Measurements from ENCODE around the gene EML6. TPM values are rescaled to one million over a fixed set of nuclear protein-coding genes. Genes with fewer than 3 reads are reported as not detected.

The EML6 gene
- total RNA-seq, 1 donor from 2014 or later = 1.6 TPM

GRCh38 chr2:54789878-54790277 is 66.4 kb downstream of the EML6 start:
- DNase-seq (ENCODE audit: low spot score) = no peak
- no peak for ATAC-seq

DNA sequence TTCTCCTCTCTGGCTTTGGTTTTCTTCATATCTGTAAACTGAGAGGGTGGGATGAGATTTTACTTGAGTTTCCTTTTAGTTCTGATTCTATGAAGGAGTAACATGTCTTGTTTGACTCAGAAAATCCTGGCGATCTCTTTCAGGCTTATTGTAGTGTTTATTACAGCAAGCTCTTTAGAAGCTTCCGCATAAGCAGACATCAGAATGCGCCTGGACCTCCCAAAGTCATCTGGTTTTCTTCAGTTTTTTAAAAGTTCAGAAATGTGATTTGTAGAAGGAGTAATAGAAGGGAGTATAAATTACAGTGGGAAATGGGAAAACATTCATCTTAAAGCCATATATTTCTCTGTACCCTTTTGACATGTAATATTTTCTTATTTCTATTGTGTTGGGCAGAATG is 68.4 kb downstream of the EML6 start:
- no peak for DNase-seq (ENCODE audit: low spot score)

DNA sequence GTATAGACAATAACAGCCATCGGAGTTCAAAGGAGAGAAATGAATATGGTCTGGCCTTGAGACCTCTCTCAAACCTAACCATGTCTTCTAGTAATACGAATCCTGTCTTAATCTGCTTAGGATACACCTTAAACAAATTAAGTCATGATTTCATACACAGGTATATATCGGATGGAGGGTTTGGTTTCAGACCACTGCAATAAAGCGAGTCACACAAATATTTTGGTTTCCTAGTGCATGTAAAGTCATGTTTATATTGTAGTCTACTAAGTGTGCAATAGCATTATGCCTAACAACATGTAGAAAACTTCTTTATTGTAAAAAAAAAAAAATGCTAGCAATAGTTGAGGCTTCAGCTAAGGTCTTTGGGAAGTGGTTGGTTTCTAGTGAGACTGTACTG is 73.8 kb downstream of the EML6 start:
- DNase-seq (ENCODE audit: low spot score) (no peak), ATAC-seq (no peak)

More for the DNA sequence above, 68.4 kb downstream of the EML6 start:
- ATAC-seq = no peak

- no peak for DNase-seq (ENCODE audit: low spot score)
- no peak for ATAC-seq
These were observed 77.9 kb downstream of the EML6 start for GRCh38 chr2:54801352-54801751.

DNA sequence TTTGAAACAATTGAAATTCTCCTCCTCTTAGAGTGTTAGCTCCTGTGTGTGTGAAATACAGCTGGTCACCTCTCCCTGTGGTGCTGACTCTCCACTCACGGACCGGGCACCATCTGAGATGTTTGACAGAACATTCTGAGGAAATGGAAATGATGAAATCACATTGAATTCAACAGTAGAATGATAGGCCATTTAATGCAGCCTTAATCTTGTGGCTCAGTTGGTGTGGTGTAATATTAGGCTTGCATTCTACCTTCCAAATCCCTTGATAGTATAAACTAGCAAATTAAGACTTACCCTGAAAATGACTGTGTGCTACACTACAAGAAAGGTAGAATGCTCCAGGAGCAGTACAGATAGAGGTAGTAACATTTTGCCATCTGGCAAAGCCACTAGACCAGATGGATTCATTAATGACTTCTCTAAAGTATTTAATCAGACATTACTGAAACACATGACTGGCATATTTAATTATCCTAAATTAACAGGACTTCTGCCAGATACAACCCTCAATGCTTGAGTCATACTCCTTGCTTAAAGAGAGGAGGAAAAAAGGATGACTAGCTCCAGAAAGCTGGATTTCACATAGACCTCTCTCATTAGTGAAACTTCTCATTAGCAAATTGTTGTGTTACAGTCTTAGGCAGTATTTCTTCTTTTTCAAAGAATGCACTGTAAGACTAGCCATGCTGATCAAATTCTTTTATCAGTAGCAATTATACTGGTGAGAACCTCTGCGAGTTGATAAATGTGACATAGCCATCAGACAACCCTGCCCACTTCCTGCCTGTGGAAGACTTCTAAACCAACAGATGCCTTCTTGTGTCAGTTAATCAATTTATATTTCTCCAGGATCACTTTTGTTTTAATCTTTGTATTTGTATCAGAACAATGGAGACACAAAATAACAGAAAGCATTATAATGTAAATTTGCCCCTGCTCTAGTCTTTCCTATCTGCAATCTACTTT is 80.6 kb downstream of the EML6 start:
- no peak for DNase-seq (ENCODE audit: low spot score)

DNA sequence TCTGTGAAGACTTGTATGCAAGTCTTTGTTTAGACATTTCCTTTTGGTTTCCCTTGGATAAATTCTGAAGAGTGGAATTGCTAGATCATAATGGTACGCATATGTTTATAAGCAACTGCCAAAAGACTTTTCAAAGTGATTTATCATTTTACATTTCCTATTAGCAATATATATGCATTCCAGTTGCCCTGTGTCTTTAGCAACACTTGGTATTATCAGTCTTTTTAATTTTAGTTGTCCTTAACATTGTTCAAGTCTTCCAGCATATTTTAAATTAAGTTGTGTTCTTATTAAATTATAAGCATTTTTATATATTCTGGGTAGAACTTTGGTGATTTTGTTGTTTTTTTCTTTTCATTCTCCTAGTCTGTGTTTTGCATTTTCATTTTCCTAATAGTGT is 81.8 kb downstream of the EML6 start:
- DNase-seq (ENCODE audit: low spot score) (no peak), ATAC-seq (no peak)

More for the DNA sequence above, 80.6 kb downstream of the EML6 start:
- no peak for ATAC-seq

DNA sequence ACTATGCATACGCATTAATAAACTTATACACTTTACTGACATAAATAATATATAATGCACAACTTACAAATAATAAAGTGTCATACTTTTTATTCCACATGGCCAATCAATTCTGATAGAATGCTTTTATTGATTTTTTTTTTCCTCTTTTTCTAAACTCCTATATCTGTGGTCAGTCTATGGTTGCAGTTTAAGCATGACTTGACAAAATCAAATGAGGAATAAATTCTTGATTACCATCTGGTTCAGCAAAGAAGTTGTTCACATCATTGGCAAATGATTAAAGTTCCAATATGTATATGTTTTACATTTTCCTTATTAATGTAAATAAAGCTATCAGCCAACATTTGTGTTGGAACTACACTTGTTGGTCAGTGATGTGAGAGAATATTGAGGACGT is 83.5 kb downstream of the EML6 start:
- DNase-seq (ENCODE audit: low spot score) (no peak), ATAC-seq (no peak)

- ATAC-seq (no peak), DNase-seq (ENCODE audit: low spot score) (no peak)
These were observed 85.2 kb downstream of the EML6 start for GRCh38 chr2:54808661-54809060.

GRCh38 chr2:54809819-54810218 is 86.4 kb downstream of the EML6 start:
- DNase-seq (ENCODE audit: low spot score) = no peak
- ATAC-seq = no peak

DNA sequence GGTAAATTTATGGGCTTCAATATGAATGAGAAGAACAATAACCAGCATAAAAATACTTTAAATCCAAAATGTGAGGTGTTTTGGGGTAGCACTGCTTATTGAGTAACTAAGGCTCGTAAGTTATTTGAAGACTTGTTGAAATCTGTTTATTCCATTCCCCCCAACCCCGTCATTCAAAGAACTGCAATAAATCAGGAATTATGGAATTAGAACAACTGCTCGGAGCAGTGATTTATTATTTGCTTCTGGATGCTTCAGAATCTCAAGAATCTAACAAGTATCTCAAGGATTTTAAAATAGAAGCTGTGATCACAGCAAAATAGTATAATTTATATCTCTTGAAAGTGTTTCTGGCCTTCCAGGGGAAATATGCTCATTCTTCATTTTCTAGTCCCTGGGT is 86.8 kb downstream of the EML6 start:
- no peak for DNase-seq (ENCODE audit: low spot score)

DNA sequence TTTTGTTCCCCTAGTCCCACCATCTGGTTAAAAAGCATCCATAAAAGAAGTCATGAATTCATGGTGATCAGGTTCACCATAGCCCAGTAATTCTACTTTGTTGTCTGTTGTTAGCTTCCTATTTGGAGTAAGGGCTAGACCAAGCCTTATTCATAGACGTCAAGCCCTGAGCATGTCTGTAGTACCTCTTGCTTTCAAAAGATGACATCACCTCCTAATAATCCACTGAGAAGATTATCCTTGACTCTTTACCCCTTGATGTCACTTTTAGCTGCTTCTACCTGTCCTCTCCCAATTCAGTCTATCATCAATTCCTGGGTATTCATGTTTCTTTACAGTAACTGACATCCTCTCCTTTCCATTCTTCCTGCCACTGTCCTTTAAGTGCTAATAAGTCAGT is 90.1 kb downstream of the EML6 start:
- ATAC-seq (no peak), DNase-seq (ENCODE audit: low spot score) (no peak)

More for the DNA sequence above, 86.8 kb downstream of the EML6 start:
- no peak for ATAC-seq

DNA sequence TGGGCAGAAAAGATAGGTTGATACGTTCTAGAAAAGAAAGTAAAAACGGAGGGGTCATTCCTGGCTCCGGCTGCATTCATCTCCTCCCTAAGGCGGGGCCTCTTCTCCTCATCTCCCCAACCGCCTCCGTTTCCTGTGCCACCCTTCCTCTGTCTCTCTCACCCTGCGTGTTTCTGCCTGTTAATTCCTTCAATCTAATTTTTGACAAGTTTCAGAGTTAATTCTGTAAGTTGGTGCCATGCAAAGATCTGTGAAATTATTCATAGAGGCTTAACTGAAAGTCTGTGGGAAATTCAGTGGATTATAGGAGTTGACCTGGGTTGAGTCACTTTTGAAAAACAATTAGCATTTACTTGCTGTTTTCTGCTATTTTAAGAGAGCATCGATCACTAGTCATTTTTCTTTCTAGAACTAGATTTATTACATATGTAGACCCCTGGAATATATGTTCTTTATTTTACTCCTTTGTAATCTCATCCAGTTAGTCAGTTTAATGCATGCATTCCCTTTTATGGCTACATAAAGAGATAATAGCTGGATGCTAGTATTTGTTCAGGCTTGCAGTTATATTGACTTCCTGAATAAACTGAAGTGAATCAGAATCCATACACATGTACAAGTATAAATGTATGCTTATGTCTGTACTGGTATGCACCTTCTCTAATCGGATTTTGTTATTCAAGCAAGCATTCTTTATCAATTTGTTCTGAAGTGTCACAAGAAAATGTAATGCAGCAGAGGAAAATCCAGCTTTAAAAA is 91.1 kb downstream of the EML6 start:
- no peak for DNase-seq (ENCODE audit: low spot score)

DNA sequence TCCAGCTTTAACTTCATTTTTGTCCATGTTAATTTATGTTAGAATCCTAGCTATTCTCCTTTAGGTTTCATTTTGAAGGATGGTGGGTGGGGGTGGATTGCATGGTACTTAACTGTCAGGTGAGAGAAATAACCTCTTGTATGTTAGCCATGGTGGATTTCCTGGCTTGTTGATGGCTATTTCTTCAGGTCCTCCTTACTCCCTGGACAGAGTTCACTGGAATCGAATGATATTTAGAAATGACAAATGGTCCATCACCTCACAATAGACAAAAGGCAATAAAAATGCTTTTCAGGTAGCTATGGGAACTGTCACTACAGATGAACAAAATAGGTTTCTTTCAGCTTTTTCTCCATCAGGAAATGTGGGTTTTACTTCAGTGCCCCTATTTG is 91.7 kb downstream of the EML6 start:
- ATAC-seq (no peak), DNase-seq (ENCODE audit: low spot score) (no peak)

More for the DNA sequence above, 91.1 kb downstream of the EML6 start:
- no peak for ATAC-seq

GRCh38 chr2:54818226-54818625 is 94.8 kb downstream of the EML6 start:
- ATAC-seq = no peak
- DNase-seq (ENCODE audit: low spot score) = no peak

DNA sequence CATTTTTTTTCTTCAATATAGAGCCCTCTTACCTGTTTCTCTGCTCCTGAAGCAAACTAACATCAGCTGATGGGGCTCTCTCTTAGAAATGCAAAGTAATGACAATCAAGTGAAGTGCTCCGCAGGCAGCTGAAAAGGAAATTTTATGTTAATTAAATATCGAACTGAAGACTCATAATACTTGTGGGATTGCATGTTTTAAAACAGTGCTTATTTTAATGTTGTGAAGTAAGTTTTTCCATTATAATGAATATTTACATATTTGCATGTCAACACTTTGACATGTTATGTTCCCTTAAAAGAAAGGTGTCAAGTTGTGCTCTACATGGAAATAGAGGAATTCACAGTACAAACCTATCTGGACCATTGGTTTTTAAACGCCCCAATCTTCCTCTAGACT is 97.1 kb downstream of the EML6 start:
- ATAC-seq (no peak), DNase-seq (ENCODE audit: low spot score) (no peak)

DNA sequence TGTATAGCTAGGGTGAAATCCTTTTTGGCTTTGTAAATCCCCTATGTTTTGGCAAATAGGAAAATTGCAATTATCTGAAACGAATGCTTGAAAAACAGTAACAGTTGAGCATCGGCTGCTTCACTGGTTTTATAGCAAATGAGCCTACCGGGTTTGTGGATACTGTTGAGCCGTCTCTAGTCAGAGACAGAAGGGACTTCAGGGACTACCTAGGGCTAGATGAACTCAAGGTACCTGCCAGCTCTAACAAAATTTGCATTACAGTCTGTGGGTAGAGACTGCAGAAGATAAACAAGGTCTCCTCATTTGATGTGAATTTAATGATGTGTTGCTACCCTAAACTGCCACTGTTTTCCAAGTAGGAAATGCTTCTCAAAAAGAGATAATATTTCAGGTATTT is 101.1 kb downstream of the EML6 start:
- DNase-seq (ENCODE audit: low spot score) (no peak), ATAC-seq (no peak)

- DNase-seq (ENCODE audit: low spot score) (no peak), ATAC-seq (no peak)
These were observed 107.1 kb downstream of the EML6 start for GRCh38 chr2:54830546-54830945.

DNA sequence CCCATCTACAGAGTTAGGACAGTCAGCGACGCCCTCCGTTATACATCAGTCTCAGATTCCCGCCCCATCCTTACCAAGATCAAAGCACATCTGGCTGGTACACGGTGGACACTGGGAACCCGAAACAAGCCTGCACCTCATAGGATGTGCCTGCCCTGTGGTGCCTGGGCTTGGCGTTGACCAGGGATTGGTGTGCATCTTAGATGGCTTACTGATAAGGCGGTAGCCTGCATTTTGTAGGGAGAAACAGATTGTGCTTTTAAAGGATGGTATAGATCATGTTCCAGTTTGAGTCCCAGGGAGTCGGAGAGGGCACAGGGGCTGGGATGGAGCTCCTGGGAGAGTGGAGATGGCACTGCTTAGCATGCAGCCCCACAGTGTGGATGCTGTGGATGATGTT is 108.0 kb downstream of the EML6 start:
- ATAC-seq = no peak
- DNase-seq (ENCODE audit: low spot score) = no peak

DNA sequence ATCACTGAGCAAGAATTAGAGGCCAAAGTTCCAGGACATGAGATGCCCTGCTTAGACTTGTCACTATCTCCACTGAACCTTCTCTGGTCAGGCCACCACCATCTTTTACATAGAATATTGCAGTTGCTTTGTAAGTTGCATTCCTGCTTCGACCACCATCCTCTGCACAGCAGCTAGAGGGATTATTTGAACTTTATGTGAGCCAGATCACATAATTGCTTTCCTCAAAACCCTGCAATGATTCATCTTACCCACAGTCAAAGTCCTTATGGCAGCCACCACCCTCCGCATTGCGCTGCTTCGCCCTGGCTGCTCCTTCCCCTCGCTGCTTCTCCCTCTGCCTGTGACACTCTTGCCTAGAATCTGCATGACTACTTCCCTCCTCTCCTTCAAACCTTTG is 111.3 kb downstream of the EML6 start:
- ATAC-seq = no peak
- no peak for DNase-seq (ENCODE audit: low spot score)

- DNase-seq (ENCODE audit: low spot score) (no peak), ATAC-seq (no peak)
These were observed 113.0 kb downstream of the EML6 start for GRCh38 chr2:54836477-54836876.

DNA sequence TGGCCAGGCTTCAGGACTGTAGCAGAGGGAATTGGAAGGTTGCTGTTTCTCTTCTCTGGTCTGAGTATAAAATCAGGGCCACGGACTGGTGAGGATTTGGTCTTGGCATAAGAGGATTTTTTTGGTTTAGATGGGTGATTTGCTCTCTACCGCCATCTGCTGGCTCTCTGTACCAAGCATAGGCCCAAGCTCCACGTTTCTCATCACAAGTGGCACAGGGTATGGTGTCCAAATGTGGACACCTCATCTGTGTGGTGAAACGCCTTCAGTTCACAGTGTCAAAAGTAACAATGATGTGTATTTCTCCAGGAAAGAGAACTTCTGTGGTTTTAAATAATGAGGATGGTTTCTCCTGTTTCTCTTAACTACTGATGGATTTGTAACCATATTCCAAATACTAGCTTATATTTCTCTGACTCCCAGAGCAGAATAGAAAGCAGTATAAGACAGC is 115.1 kb downstream of the EML6 start:
- DNase-seq (ENCODE audit: low spot score) = peak; percentile 74
- ATAC-seq = peak; percentile 99
